ENCODE measurements around the gene PLA2G4A.

The PLA2G4A gene

GRCh38 chr1:186835448-186835847, 6.7 kb downstream of the PLA2G4A start:
- DNase-seq: no peak

GRCh38 chr1:186837806-186838205, 9.1 kb downstream of the PLA2G4A start:
- DNase-seq: no peak

GRCh38 chr1:186838380-186839040, 9.8 kb downstream of the PLA2G4A start:
- DNase-seq: no peak

GRCh38 chr1:186839041-186839400, 10.3 kb downstream of the PLA2G4A start:
- DNase-seq: no peak

GRCh38 chr1:186841599-186841998, 12.8 kb downstream of the PLA2G4A start:
- no peak for DNase-seq

GRCh38 chr1:186842547-186842946, 13.8 kb downstream of the PLA2G4A start:
- no peak for DNase-seq

GRCh38 chr1:186843226-186843625, 14.5 kb downstream of the PLA2G4A start:
- DNase-seq: no peak

GRCh38 chr1:186843931-186844330, 15.2 kb downstream of the PLA2G4A start:
- no peak for DNase-seq

GRCh38 chr1:186845576-186846210, 16.9 kb downstream of the PLA2G4A start:
- DNase-seq: no peak

GRCh38 chr1:186848509-186849130, 19.9 kb downstream of the PLA2G4A start:
- DNase-seq: no peak

GRCh38 chr1:186849271-186849671, 20.5 kb downstream of the PLA2G4A start:
- no peak for DNase-seq

GRCh38 chr1:186849826-186850225, 21.1 kb downstream of the PLA2G4A start:
- no peak for DNase-seq

GRCh38 chr1:186854102-186854501, 25.4 kb downstream of the PLA2G4A start:
- no peak for DNase-seq

- DNase-seq: peak; percentile 31
Observed at GRCh38 chr1:186858923-186859322, 30.2 kb downstream of the PLA2G4A start.

- DNase-seq: no peak
Observed at GRCh38 chr1:186859995-186860394, 31.2 kb downstream of the PLA2G4A start.

GRCh38 chr1:186864296-186864695, 35.5 kb downstream of the PLA2G4A start:
- no peak for DNase-seq

GRCh38 chr1:186865253-186865652, 36.5 kb downstream of the PLA2G4A start:
- DNase-seq: no peak

- DNase-seq: no peak
Observed at GRCh38 chr1:186865857-186866256, 37.1 kb downstream of the PLA2G4A start.

- no peak for DNase-seq
Observed at GRCh38 chr1:186869526-186870228, 40.9 kb downstream of the PLA2G4A start.

GRCh38 chr1:186871784-186872183, 43.0 kb downstream of the PLA2G4A start:
- no peak for DNase-seq

- DNase-seq: no peak
Observed at GRCh38 chr1:186872291-186872690, 43.5 kb downstream of the PLA2G4A start.

- no peak for DNase-seq
Observed at GRCh38 chr1:186873687-186874086, 44.9 kb downstream of the PLA2G4A start.

GRCh38 chr1:186875896-186876835, 47.4 kb downstream of the PLA2G4A start:
- no peak for DNase-seq
